T-helper 1 cell (primary cell): ENCODE data around the gene IL26.
"Not testable (repeated sequence)": the region's sequence is repeated elsewhere in the genome, so short reads cannot be mapped to it uniquely, and the experiment has no call there.

Experiments used
- DNase-seq, 5 donors: peaks; one replicate each; pipeline ENCODE4 v3.0.0-alpha.2; 2012 to 2020

IL26 gene

GRCh38 chr12:68239309-68239982, 13.8 kb upstream of the IL26 start:
- DNase-seq = no peak

- DNase-seq = no peak
These were observed 12.0 kb upstream of the IL26 start for GRCh38 chr12:68237619-68238018.

- no peak for DNase-seq
These were observed 11.5 kb upstream of the IL26 start for GRCh38 chr12:68237078-68237477.

GRCh38 chr12:68236421-68237059, 10.9 kb upstream of the IL26 start:
- peak in 3 of 5 donors; percentile 10 to 79 (median 26) for DNase-seq

- DNase-seq = no peak
These were observed 10.0 kb upstream of the IL26 start for GRCh38 chr12:68235576-68235975.

GRCh38 chr12:68234140-68234539, 8.5 kb upstream of the IL26 start:
- DNase-seq = no peak

GRCh38 chr12:68233498-68233897, 7.9 kb upstream of the IL26 start:
- DNase-seq = no peak

- no peak for DNase-seq
These were observed 6.1 kb upstream of the IL26 start for GRCh38 chr12:68231691-68232090.

GRCh38 chr12:68231229-68231628, 5.6 kb upstream of the IL26 start:
- peak in 1 of 5 donors; percentile 56 for DNase-seq

GRCh38 chr12:68229956-68230355, 4.3 kb upstream of the IL26 start:
- DNase-seq = no peak

- no peak for DNase-seq
These were observed 1.7 kb upstream of the IL26 start for GRCh38 chr12:68227356-68227755.

GRCh38 chr12:68224613-68225285, 861 bp downstream of the IL26 start:
- DNase-seq = no peak

GRCh38 chr12:68223067-68223747, 2.4 kb downstream of the IL26 start:
- DNase-seq = peak; percentile 37 to 88 (median 48)

GRCh38 chr12:68222326-68222725, 3.3 kb downstream of the IL26 start:
- no peak for DNase-seq

GRCh38 chr12:68221497-68221896, 4.1 kb downstream of the IL26 start:
- DNase-seq = no peak

- no peak for DNase-seq
These were observed 14.7 kb downstream of the IL26 start for GRCh38 chr12:68210875-68211274.

- DNase-seq = not testable (repeated sequence)
These were observed 16.4 kb downstream of the IL26 start for GRCh38 chr12:68209048-68209728.

GRCh38 chr12:68207276-68207675, 18.3 kb downstream of the IL26 start:
- DNase-seq = no peak

GRCh38 chr12:68206446-68206845, 19.2 kb downstream of the IL26 start:
- DNase-seq = no peak

- DNase-seq = peak in 1 of 5 donors; percentile 30
These were observed 22.1 kb downstream of the IL26 start for GRCh38 chr12:68203460-68203875.

GRCh38 chr12:68200854-68201253, 24.8 kb downstream of the IL26 start:
- no peak for DNase-seq

- no peak for DNase-seq
These were observed 26.5 kb downstream of the IL26 start for GRCh38 chr12:68199127-68199526.
